Activated CD4-positive, alpha-beta T cell treated with anti-CD3 and anti-CD28 coated beads, Interleukin-2, amount 50 U/mL, for 1 hour (primary cell): ENCODE measurements around the gene COMMD2.

Experiments used
- DNase-seq: peaks from one replicate; pipeline ENCODE4 v3.0.0-alpha.2; 2020

Gene COMMD2

DNA sequence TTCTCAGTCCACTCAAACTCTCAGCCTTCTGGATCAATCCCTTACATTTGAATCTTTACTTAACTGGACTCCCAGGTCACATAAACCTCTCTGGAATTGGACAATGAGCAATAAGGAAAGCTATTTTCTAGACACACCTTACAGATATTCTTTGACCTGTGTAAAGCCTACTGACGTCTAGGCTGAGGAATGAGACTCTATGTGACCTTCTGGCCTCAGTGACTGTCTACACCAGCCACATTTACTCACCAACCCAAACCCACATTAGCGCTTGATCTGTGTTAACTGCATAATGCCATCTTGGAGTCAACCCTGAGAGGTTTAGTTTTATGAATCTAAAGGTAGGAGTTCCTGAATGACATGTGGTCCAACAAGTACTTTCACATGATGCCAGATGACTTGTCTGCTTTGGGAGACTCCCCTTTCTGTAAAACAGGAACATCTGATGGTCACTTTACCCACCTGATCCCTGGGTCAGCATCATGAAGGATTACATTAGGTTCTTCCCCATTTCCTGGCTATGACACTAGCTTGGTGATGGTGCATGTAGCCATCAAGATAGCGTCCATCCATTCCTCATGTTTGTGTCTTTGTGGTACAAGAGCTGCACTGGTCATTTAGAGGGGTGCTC, 11.4 kb upstream of the COMMD2 start:
- DNase-seq = no peak

DNA sequence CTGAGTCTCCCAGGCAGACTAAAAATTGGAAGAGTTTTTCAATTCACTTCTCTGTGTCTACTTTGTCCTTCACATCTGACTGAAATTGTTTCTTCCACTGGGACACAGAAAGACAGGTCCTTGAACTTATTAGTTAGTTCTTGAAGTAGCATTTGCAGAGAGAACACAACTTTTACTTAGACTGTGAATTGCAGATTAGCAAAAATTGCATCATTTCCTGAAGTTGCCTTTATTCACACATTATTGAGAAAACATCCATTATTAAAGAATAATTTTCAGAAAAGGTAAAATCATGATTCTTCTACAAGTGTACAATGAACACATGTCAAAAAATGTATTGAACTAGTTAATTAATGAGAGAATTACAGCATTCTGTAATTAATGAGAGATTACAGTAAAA, 1.4 kb upstream of the COMMD2 start:
- no peak for DNase-seq

DNA sequence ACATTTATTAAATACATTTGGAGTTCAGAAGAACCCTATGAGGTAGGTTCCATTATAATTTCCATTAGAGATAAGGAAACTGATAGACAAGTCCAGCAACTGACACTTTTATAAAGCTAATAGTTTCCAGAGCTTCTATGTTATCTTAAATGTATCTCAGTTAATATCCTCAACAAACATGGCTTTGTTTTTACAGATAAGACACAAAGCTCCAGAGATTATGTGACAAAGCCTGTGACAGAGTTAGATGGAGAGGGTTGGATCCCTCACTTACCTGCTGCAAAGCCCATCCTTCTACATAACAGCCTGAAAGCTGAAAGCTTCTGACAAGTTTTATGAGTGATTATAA, 473 bp upstream of the COMMD2 start:
- no peak for DNase-seq

DNA sequence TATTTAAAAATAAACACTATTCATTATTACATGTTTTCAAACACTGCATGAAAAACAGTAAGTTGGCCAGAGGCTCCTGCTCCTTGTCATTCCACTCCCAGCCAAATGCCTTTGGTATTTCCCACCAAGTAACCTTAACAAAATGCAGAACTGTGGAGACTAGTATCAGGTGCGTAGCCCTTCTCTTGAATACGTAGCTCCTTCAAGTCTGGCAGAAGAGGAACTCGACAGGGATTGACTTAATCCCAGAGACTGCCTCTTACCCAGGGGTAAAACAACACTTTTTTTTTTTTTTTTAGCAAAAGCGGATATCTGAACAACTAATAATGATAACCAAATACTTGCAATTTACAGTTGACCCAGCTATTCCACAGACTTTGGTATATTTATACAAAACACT, 738 bp downstream of the COMMD2 start:
- DNase-seq = no peak

DNA sequence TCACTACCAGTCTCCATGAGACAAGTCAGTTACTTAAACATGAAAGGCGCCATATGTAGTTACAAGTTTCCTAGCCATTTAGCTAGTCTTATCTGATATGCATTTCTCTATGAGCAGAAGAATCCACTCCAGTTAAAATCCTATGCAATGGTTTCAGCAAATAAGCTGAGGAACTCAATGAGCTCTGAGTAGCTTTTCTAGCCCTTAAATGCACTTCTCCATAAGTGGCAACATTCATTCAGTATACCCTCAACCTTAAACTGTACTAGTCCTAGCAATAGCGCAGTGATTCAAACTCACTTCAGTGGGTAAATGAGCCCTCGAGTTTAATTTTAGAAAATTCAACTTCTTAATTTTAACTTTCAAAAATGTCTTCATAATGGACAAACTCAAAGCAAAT, 7.7 kb downstream of the COMMD2 start:
- no peak for DNase-seq

DNA sequence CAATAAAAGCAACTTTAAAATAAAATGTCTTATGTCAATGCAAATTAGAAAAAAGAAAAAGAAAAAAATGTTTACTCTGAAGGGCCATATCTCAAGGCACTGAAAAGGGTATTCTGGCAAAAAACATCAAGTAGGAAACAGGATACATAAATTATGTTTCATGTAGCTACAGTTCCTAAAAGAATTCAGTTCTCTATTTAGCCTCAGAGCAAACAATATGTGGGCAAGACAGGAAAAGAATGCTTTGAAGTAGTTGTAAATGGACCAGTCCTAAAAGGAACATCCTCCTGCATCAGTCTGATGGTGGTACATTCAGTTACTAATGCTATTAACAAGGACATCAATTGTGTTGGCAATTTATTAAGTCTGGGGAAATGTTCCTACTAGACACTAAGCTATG, 8.1 kb downstream of the COMMD2 start:
- no peak for DNase-seq

DNA sequence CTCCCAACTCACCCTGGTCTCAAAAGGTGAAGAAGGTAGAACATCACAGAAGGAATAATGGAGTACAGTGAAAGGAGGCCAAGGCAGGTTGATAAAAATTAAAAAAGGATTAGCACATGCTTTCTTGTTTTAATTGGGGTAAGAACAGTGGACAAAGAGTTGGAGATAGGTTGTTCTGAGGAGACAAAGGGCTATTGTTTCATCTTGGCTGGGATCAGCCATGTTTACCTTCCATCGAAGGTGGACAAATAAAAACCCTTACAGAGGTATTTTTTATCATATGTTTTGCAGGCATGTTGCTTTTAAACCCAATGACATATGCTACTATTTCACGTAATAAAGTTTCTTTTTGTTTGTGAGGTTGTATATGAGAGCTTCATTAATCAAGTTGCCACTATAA, 12.9 kb downstream of the COMMD2 start:
- no peak for DNase-seq

DNA sequence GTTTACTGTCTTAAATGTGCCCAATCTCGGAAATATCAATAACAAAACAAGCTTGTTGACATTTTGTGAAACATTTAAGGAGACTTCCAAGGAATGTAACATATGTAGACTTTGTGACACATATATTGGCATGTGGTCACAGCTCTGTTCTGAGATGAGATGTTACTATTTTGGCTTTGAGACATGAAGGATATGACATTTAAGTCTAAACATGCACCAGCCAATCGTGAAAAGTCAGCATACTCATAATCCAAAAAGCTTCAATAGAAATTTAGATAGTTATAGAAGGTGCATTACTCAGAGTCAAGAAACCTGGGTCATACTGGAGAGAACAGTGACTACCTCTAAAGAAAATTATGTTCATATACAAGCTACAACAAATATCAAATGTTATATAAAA, 13.4 kb downstream of the COMMD2 start:
- DNase-seq = no peak

DNA sequence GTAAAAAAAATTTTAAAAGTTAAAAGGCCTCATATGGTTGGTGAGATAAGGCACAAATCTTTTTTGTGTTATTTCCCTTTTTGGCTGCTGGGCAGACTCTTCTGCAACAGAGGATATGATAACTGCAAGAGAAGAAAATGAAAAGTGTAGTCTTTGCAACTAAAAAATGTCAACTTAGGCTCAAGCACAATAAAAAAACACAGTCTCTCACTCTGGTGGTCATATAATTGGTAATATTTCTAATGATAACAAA, 15.4 kb downstream of the COMMD2 start:
- DNase-seq = no peak

DNA sequence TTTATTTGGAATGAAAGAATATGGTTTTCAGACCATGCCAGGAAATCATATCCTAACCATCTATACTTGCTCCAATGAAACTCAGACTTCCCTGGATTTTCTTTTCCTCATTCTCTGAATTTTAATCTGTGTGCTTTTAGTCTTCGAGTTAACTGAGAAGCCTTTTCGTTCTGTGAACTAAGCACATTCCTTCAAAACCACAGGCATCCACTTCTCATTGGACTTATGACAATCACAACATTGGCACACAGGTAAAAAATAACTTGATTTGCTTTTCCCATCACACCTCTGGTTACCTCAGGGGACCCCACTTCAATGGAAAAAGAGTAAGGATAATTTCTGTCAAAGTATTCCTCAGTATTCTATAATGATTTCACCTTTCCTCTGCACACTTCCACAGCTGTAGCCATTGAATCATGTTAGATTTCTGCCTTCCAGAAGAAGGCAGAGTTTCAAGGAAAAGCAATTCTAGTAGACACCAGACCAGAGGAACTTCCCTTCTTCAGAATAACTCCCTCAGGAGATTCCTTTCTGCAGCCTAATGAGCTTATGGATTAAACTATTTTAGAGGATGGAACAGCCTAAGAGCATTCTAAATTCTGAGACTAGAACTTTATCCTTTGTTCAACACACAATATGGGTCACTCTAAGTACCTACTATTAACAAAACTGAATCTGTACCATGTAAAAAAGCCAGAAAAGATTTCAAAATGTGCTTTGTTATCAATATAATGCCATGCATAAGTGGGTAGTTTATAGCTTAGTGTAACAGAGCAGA, 15.9 kb downstream of the COMMD2 start:
- no peak for DNase-seq

DNA sequence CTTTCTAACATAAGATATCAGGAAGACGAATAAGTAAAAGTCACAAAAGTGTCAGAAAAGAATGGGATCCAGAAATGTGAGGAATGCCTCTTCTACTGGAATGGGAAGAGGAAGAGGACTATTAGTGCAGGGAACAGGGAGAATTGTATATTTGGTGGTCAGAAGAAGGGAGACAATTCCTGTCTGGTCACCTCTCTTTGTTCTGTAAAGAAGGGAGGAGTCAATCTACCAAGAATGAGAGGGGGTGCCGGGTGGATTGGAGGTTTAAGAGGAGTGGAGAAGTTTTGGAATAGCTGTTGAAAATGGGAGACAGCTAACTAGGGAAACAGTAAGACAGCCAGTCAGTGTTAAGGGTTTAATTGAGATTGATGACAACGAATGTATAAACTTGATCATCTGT, 20.1 kb downstream of the COMMD2 start:
- no peak for DNase-seq

DNA sequence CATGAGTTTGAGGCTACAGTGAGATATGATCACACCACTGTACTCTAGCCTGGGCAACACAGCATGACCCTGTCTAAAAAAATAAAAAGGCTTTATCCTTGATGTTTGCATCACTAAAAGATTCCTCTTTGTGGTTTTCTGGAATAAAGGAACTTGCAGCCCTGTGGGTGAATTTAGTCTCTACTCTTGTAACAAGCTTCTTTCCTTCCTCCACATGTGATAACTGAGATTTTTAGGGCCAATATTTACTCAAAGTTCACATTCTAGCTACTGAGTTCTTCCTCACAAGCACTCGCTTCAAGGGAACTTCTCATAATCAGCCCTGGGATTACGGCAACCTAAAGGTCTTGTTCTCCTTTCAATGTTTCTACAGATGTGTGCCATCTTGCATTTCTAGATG, 24.6 kb downstream of the COMMD2 start:
- no peak for DNase-seq

DNA sequence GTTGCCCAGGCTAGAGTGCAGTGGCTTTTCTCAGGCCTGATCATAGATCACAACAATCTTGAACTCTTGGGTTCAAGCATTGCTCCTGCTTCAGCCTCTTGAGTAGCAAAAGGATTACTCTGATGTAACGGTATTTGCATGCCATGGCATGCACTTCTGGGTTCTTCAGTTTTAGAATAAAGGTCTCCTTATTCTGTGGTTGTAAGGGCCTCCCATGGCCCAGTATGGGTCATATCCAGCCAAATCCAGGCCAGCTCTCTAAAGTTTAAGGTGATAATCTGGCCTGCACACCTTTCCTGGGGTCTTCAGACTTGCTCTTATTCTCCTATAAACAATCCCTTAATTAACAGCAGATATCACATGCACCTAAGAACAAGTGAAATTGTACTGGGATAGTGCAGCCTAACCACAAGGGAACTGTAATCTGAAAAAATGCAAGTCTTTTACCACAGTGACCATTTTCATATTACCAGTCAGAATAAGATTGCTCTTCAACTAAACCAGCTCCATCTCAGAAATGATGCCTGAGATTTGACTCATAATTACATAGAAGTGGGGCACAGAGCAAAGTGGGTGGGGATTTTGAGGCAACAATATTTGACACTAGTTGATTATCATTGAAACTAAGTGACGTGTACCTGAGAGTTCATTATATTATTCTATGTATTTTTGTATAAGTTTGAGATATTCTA, 25.4 kb downstream of the COMMD2 start:
- DNase-seq = no peak

DNA sequence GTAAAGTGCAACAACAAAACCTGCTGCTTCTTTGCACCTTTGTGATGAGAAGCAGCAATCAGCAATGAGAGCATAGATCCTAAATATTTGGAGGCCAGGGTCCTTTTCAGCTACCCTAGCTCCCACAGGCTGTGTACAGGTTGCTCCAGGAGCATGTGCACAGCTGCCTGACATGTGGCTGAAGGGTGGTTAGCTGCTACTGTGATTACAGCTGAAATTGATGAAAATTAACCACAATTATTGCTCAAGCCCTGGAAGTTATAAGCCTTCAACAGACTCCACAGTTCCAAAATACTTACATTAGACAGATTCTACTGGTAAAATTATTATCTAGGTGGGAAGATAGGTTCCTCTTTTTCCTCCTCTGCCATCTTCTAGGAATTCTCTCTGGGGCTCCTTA, 28.5 kb downstream of the COMMD2 start:
- DNase-seq = no peak

DNA sequence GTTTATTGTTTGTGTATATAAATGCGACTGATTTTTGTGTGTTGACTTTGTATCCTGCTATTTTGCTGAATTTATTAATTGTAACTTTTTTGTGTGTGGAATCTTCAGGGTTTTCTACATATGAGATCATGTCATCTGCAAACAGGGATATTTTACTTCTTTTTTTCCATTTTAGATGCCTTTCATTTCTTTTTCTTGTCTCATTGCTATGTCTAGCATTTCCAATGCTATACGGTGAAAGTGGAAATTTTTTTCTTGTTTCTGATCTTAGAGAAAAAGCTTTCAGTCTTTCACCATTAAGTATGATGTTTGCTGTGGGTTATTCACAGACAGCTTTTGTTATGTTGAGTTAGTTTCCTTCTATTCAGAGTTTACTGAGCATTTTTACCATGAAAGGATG, 31.4 kb downstream of the COMMD2 start:
- no peak for DNase-seq

DNA sequence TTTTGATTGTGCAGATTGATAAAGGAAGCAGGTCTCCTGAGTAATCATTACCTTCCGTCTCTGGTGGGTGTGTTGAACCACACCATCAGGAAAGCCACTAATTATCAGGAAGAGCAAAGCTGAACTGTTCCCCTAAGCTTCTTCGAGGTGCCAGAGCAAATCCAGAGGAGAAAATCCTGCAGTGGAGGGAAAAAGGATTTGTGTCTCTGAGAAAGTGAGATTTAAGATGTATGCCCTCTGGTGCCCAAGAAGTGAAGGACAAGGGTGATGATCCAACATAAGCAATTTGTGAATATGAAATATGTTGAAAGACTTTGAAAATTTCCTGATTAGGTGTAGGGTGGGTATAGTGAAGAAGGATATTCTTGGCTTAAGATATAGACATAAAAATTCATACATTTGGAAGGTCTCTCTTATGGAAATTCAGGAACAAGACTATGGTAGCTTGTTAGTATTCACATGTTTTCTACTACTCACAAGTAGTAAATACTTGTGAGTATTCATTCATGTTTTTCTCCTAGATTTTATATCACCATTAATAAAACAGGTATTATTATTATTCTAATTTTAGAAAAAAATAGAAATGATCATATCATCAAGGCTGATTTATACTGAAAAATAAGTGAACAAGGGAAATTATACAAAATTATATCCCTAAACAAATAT, 34.8 kb downstream of the COMMD2 start:
- no peak for DNase-seq

DNA sequence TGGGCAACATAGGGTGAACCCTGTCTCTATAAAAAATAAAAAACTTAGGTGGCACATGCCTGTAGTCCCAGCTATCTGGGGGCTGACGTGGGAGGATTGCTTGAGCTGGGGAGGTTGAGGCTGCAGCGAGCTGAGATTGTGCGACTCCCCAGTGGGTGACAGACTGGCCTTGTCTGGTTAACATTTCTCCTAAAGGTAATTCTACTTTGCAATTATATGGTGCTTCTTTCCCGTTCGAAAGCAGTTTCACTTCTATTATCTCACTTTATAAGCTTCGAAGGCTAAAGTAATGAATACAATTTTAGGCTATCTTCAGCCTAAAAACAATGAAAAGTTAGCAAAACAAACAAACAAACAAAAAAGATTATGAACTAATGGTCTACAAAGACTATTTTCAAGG, 35.3 kb downstream of the COMMD2 start:
- no peak for DNase-seq

DNA sequence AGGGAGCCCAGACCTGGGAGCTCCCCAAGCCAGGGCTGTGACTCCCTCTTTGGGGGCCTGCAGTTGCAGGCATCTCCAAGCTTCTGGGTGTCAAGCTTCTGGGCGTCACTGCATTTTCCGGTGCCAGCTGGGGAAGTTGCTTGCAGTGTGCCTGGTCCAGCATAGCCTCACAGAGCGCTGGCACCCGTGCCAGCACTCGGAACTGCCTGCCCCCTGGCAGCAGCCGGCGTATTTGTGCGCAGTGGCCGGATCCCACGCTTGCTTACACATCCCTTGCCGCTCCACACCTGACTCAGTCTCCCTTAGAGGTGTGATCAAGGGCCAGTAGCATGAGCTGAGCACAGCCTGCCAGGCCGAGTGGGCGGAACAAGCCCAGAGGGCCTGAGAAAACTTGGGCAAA, 37.0 kb downstream of the COMMD2 start:
- DNase-seq = no peak

DNA sequence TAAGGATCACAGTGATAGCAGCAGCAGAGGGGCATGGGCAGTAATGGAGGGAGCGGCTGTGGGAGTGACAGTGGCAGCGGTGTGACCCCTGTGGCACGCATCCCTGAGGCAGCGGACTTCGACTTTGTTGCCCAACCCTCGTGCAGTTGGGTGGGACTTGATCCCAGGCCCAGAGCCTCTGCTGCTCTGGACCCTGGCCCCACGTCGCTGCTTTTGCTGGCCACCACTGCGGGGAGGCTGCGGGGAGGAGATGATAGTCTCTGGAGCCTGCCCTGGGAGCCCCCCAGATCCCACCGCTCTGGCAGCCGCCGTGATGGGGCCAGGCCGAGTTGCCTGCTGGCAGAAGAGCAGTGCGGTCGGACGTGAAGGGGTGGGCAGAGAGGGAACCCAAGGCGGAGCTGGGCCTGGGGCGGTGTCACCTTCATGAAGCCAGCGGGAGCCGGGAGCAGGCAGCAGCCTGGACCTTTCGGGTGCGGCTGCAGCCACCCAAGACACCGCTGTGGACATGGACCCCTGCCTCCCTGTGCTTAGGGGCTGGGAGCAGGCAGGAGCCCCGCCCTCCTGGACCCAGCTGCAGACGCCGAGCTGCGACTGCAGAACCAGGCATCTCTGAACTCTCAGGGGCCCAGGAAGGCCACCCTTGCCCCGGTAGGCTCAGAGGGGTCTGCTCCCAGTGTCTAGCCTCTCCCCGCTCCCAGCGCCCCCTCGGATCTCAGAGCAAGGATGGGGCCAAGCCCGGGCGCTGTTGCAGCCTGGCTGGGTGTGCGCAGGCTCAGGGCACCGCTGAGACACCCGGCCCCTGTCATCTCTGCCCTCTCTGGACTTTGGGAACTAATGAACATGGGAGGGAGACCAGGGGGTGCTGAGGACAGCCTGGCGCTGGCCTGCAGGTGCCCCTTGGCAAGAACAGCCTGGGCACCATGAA, 38.3 kb downstream of the COMMD2 start:
- no peak for DNase-seq

DNA sequence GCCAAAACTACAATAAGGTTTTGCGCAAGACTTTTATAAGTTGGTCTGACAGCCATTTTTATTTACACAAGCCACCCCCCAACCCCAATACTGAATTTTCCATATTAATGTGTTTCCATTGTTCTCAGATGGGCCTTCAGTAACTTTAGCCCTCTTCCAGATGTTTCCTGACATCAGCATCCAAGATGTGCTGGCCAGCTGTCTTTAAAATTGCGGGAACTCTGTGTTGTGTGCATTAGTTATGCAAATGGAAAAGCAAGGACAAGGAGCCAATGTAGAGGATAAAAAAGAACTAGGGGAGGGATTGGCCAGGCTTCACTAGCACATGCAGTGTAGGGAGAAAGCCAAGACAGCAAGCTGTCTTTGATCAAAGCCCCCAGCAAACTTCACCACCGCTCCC, 45.4 kb downstream of the COMMD2 start:
- DNase-seq = no peak

DNA sequence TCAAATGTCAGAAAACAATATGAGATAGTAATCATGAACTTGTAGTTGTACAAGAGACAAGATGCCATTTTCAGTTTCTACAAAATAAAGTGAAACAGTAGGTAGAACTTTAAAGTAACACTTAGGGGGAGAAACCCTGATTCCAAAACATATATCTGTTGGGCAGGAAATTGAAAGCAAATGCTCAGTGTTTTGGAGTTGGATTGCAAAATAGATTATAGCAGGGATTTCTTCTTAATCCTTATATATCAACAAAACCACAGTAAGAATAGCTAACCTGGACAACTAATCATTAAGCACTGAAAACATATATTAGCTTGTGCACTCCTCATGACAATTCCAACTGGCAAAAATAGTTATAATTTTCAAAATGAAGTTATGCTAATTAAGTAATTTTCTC, 46.9 kb downstream of the COMMD2 start:
- no peak for DNase-seq

DNA sequence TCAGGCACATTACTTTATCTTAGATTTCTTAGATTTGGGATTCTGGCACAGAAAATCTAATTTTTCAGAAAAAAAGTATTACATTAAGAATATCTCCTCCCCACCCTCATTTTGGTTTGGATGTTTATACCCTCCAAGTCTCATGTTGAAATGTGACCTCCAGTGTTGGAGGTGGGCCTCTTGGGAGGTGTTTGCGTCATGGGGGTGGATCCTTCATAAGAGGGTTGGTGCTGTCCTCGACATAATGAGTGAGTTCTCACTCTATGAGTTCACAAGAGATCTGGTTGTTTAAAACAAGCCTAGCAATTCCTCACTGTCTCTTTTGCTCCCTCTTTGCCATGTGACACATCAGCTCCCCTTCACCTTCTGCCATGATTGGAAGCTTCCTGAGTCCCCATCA, 48.8 kb downstream of the COMMD2 start:
- no peak for DNase-seq
